Hepatocyte (in vitro differentiated cells): ENCODE measurements around the gene ACIN1.

ENCODE experiments used
- CTCF ChIP-seq: fragments of 200-600 bp; sonication (generic); IDR thresholded peaks from 2 replicates; pipeline ENCODE4 v1.5.1; 2016; ENCODE audit warnings: antibody characterized with exemption, mild to moderate bottlenecking; ENCODE audit not compliant: poor library complexity
- EZH2phosphoT487 ChIP-seq: fragments of 200-600 bp; sonication (generic); IDR thresholded peaks from one replicate; pipeline ENCODE4 v1.6.1; 2018; ENCODE audit warnings: antibody characterized with exemption, mild to moderate bottlenecking, low read depth, moderate library complexity; ENCODE audit not compliant: unreplicated experiment, severe bottlenecking

GRCh38 chr14:23136566-23137133, 41.7 kb upstream of the ACIN1 start:
- TF ChIP-seq CTCF (no peak), EZH2phosphoT487 (no peak)
